K562 (cell line): ENCODE results near the gene RIMKLA.

ENCODE experiments used
- ELF4 ChIP-seq: fragments of 450-650 bp; formaldehyde crosslinking; IDR thresholded peaks from 2 replicates; pipeline ENCODE4 v1.4.0; 2022; ENCODE audit warnings: missing genetic modification characterization
- EZH2 ChIP-seq: IDR thresholded peaks from 2 replicates; pipeline ENCODE4 v1.6.1; 2012; ENCODE audit warnings: low read depth, mild to moderate bottlenecking, inconsistent platforms, low read length, borderline replicate concordance
- FOS ChIP-seq: IDR thresholded peaks from 3 replicates; pipeline ENCODE4 v1.6.1; 2011; ENCODE audit not compliant: insufficient read length; ENCODE audit errors: extremely low read depth
- HMBOX1 ChIP-seq: sonication (generic); IDR thresholded peaks from 2 replicates; pipeline ENCODE4 v1.6.1; 2016
- ILF3 ChIP-seq: fragments of 450-650 bp; IDR thresholded peaks from 2 replicates; pipeline ENCODE4 v1.6.1; 2018; ENCODE audit warnings: antibody characterized with exemption, mild to moderate bottlenecking, moderate library complexity, borderline replicate concordance
- MAX ChIP-seq: sonication (generic); formaldehyde crosslinking; IDR thresholded peaks from 2 replicates; pipeline ENCODE4 v1.9.0; 2022; ENCODE audit warnings: mild to moderate bottlenecking, missing genetic modification reagents
- RBM39 ChIP-seq: fragments of 200-400 bp; formaldehyde crosslinking; optimal IDR thresholded peaks from 2 replicates; pipeline ENCODE3; 2018; ENCODE audit warnings: low read depth, low read length
- SMC3 ChIP-seq: conservative IDR thresholded peaks from 2 replicates; pipeline ENCODE4 v1.6.1; 2011; ENCODE audit warnings: low read depth, low read length, improper control_type of control experiment; ENCODE audit not compliant: insufficient read depth
- TAF1 ChIP-seq: IDR thresholded peaks from 2 replicates; pipeline ENCODE4 v1.6.1; 2011; ENCODE audit warnings: mild to moderate bottlenecking, low read length, moderate library complexity; ENCODE audit not compliant: insufficient read depth, control insufficient read depth, severe bottlenecking; ENCODE audit errors: extremely low read depth
- ZNF57 ChIP-seq: fragments of 450-650 bp; formaldehyde crosslinking; IDR thresholded peaks from 2 replicates; pipeline ENCODE4 v1.4.0; 2020; ENCODE audit warnings: mild to moderate bottlenecking, moderate library complexity
- ZNF639 ChIP-seq, 2 experiments: fragments of 200-800 bp in 1 of 2; sonication (Bioruptor generic) in 1 of 2; sonication (generic) in 1 of 2; formaldehyde crosslinking in 1 of 2; IDR thresholded peaks in 1 of 2; conservative IDR thresholded peaks in 1 of 2; 2 replicates each; pipeline versions ENCODE4 v1.5.0 to v1.6.1; 2016 to 2020; ENCODE audit warnings: missing compliant biosample characterization in 1 of 2, missing genetic modification characterization in 1 of 2, missing genetic modification reagents in 1 of 2
- TF ChIP-seq, protein P1 (sequence below): sonication (generic); formaldehyde crosslinking; IDR thresholded peaks from 2 replicates; pipeline ENCODE4 v1.8.0; 2022; ENCODE audit warnings: mild to moderate bottlenecking, missing genetic modification reagents, borderline replicate concordance

- TF ChIP-seq TAF1 = no peak
- TF ChIP-seq ZNF639 (CRISPR knock-in tag; conservative IDR thresholded peaks at IDR 0.05 in 1 of 2, IDR thresholded peaks at IDR 0.05 in 1 of 2) = no peak
- TF ChIP-seq SMC3 = no peak
- no peak for TF ChIP-seq ZNF57
- no peak for TF ChIP-seq EZH2
- no peak for TF ChIP-seq ELF4 (CRISPR knock-in tag)
- TF ChIP-seq ILF3 = no peak
- no peak for TF ChIP-seq MAX (CRISPR knock-in tag)
- TF ChIP-seq, protein P1, sequence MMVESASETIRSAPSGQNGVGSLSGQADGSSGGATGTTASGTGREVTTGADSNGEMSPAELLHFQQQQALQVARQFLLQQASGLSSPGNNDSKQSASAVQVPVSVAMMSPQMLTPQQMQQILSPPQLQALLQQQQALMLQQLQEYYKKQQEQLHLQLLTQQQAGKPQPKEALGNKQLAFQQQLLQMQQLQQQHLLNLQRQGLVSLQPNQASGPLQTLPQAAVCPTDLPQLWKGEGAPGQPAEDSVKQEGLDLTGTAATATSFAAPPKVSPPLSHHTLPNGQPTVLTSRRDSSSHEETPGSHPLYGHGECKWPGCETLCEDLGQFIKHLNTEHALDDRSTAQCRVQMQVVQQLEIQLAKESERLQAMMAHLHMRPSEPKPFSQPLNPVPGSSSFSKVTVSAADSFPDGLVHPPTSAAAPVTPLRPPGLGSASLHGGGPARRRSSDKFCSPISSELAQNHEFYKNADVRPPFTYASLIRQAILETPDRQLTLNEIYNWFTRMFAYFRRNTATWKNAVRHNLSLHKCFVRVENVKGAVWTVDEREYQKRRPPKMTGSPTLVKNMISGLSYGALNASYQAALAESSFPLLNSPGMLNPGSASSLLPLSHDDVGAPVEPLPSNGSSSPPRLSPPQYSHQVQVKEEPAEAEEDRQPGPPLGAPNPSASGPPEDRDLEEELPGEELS (CRISPR knock-in tag) = no peak
- no peak for TF ChIP-seq FOS
- TF ChIP-seq RBM39 = no peak
- TF ChIP-seq HMBOX1 = no peak
These were observed 47.7 kb upstream of the RIMKLA start for GRCh38 chr1:42332877-42333276.
